ENCODE data around the gene CSHL1. TPM values are rescaled to one million over a fixed set of nuclear protein-coding genes. Genes with fewer than 3 reads are reported as not detected.

The CSHL1 gene
- under 1 TPM in 1 of 5 donors, not detected in 4; 0.74 TPM for polyA plus RNA-seq (ENCODE audit: insufficient read depth in 1 of 5, insufficient read length in 5 of 5, low replicate concordance in 1 of 5)
- long read RNA-seq, donor 1, transcript CSHL1-203 (4 exons, 659 nt) = major isoform, 5 of 11 reads
- long read RNA-seq, donor 1, partial matches to known transcripts = 0 of 11 reads
- long read RNA-seq, donor 1, other reads (novel, unspliced or antisense) = 0 of 11 reads
- long read RNA-seq, donor 2 = 0 reads
- long read RNA-seq, donor 3 = 0 reads
- long read RNA-seq, donor 4 = 0 reads
- long read RNA-seq, donor 5, partial matches to known transcripts = 0 of 1 reads
- long read RNA-seq, donor 5, other reads (novel, unspliced or antisense) = 0 of 1 reads
- long read RNA-seq, donor 6 = 0 reads
- long read RNA-seq, donor 7 = 0 reads
- long read RNA-seq, donor 8 = 0 reads

GRCh38 chr17:63911041-63911635, at the start of gene CSHL1:
TSS of gene CSHL1 (minus strand) at chr17:63911258. CDS start at chr17:63911196, 62 bp downstream.
- no peak for DNase-seq

DNA sequence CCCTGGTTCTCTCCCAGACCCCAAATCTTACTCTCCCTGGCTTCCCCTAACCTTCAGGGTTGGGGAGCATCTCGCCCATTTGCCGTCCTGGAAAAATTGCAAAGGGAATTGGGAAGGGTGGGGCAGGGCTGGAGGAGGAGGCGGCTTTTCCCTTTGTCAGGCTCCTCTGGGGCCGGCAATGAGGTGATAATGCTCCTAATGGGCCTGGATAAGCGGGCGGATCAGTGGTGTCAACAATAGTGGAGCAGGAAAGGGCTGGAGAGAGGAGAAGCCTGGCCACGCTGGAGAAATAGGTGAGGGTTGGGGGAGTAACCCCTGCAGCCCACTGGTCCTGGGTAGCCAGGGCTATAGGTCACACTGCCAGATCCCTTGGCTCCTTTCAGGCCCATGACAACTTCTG, 49.4 kb upstream of the CSHL1 start:
- DNase-seq = no peak

GRCh38 chr17:63960006-63960405, 48.9 kb upstream of the CSHL1 start:
- DNase-seq = no peak

DNA sequence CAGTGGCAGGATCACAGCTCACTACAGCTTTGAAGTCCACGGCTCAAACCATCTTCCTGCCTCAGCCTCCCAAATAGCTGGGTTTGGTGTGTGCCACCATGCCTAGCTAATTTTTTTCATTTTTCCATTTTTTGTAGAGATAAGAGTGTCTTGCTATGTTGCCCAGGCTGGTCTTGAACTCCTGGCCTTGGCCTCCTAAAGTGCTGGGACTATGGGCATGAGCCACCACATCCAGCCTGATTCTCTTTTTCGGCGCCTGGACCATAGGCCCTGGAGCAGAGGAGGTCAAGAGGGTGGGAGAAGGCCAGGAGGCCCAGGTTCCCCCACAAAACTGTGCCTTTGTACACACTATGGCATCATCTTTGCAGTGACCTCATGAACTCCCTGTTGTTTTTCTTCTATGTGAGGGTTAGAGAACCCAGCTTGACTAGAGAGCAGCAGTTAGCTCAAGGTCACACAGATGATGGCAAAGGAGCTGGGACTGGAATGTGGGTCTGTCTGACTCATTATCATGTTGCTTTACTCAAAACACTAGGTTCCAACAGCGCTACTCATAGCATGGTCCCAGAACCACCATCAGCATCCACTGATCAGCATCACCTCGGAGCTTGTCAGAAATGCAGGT, 45.4 kb upstream of the CSHL1 start:
- no peak for DNase-seq

DNA sequence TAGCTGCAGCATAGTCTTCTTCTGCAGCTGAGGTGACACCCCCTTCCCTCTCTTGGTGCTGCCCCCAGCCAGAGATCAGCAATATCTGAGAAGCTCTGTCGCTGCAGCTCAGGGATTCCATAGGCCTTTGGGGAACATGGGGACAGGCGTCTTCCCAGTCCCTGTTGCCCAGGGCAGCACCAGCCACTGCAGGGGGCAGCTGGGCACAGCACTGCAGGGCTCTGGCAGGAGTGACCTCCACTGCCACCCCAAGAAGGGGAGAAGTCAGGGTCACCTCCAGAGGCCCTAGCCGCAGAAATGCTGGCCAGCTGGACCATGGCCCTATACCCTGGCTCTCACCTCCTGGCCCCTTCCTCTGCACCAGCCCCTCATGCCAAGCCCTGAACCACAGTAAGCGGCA, 44.7 kb upstream of the CSHL1 start:
- no peak for DNase-seq

- DNase-seq = no peak
Measured at GRCh38 chr17:63955232-63955631, 44.2 kb upstream of the CSHL1 start.

GRCh38 chr17:63954402-63955063, 43.5 kb upstream of the CSHL1 start:
- DNase-seq = no peak

DNA sequence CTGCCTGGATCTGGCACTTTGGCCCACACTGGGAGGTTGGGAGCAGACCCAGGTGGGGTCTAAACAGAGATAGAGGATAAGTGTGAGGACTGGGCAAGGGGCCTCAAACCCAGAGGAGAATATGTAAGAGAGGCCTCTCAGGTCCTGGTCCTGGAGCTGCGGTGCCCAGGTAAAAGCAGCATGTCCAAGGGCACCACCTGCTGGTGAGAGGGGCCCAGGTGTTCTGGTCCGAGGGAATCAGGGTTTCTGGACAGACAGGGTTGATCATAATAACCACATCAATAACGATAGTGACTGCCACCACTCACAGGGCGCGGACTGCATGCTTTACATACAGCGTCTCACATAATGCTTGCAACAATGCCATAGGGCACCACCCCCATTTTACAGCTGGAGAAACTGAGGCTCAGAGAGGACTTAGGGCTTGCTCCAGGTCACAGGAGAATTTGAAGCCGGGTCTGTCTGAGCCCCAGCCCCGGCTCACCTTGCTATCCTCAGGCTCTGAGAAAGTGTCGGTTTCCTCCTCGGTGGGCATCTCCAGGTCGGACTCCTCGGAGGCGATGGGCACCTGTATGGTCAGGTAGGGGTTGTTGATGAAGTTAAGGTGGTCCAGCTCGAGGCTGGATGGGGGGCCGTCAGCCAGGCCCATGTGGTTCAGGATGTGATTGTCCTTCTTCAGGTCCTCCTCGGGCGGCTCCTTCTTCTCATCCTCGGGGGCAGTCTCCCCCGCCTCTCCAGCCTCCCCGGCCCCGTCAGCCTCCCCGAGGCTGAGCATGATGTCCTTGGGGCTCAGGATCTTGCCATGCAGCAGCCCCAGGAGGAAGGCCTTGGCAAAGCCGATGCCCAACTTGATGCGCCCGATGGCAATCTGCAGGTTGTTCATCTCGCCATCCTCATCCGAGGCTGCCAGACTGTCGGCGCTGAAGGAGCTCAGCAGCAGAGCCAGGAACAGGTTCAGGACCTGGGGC, 40.2 kb upstream of the CSHL1 start:
- DNase-seq = no peak

DNA sequence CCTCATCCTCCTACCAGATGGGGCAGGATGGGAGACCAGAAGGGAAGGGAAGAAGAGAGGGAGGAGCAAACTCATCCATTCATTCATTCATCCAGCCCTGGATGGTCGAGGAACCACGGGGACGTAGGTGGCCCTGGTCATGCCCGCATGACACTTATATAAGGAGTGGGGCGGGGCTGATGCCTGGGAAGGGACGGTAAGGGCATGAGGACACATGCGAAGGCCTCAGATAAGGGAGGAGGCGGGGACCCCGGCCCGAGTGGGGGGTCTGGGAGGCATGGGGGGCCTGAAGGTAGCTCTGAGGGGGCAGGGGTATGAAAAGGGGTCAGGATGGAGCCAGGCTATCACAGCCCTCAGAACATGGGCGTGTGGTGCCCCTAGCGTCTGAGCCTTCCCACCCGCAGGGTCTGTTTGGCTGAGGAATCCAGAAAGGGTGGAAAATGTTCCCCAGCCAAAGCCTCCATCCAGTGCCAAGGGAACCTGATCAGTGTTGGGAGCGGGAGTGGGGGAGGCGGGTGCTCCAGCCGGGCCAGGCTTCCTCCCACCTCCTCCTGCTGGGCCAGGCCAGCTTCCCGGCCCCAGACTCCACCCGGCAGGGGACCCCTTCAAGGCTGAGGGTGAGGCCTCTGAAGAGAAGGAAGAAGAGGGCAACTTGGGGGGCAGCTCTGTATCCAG, 38.7 kb upstream of the CSHL1 start:
- no peak for DNase-seq

GRCh38 chr17:63948521-63948920, 37.5 kb upstream of the CSHL1 start:
- no peak for DNase-seq

DNA sequence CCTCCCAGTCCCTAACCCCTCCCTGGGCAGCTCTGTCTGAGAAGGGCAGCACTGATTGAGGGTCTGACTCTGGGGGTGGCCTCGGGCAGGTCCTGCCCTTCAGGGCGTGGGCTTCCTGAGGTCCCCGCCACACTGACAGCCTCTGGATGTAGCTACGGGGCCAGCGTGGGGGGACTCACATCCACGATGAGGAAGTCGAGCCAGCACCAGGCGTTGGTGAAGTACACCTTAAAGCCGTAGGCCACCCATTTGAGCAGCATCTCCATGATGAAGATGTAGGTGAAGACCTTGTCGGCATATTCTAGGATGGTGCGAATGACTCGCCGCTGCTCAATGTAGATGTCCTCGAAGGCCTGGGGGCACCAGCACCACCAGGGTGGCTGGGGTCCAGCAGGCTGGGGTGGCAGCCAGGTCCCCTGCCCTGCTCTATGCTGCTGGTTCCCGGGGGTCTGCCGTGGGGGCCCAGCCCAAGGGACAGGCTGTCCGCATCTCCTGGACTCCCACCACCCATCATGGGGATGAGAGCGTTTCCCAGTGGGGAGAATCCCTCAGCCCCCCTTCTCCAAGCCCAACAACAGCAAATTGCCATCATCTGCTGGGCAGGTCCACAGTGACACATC, 36.8 kb upstream of the CSHL1 start:
- no peak for DNase-seq

DNA sequence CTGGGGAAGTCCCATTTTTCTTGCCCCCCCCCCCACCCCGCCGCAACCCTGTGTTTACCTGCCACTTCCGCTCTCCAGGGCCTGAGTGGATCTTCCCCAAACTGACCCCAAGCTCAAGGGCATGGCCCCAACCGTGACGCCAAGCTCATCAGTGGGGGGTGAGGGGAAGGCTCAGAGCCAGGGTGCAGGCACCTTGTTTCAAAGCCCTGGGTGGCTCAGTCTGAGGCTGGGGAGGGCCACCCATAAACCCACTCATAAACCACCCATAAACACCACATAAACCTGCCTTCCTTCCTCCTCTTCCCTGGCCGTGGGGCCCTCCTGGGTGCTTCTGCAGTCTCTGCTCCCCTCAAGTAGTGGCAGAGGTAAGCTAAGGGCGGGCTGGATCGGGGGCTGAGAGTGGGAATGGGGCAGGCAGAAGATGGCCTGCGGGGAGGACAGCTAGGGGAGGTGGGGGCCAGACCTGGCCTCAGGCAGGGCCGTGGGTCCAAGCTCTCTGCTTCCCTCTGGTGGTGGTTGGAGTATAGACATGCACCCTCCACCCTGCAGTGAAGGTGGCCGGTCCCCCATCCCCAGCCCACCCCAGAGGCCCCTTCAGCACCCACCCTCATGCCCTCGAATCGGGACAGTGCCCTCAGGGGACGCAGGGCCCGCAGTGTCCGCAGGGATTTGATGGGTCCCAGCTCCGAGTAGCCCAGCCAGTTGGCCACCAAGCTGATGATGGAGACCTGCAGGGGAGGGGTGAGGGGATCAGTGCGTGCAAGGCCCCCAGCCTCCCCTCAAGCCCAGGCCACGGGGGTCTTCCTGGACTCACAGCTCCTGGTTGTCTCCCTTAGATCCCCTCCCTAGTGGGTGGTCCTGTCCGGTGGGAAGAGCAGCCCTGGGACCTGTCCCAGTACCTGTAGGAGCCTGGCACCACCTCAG, 35.6 kb upstream of the CSHL1 start:
- DNase-seq = peak; percentile 24 to 27

DNA sequence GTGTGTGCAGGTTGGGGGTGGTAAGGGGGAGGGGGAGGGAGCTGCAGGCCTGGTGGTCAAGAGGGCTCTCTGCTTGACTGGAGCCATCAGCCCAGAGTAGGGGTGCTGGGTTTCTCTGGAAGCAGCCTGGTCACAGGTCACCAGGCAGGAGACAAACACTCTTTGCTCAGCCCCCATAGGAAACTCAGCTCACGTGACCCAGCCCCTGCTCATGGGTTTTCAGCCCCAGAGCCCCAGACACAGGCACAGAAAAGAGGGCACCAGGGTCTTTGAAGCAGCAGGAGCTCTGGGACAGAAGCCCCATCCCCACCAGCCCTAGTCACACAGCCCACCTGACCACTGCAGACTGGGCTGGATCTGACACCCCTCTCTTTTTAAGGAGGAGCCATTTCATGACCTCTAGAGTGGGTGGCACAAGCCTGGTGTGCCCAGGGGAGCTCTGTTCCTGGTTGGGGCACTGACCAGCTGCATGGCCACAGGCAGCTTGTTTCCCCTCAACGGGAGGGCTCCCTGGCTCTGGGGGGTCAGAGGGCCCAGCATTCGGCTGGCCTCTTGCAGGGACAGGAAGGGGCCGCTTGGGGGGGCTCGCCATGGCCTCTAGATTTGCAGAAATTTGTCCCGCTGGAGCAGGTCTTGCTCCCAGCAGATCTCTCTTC, 34.9 kb upstream of the CSHL1 start:
- no peak for DNase-seq

DNA sequence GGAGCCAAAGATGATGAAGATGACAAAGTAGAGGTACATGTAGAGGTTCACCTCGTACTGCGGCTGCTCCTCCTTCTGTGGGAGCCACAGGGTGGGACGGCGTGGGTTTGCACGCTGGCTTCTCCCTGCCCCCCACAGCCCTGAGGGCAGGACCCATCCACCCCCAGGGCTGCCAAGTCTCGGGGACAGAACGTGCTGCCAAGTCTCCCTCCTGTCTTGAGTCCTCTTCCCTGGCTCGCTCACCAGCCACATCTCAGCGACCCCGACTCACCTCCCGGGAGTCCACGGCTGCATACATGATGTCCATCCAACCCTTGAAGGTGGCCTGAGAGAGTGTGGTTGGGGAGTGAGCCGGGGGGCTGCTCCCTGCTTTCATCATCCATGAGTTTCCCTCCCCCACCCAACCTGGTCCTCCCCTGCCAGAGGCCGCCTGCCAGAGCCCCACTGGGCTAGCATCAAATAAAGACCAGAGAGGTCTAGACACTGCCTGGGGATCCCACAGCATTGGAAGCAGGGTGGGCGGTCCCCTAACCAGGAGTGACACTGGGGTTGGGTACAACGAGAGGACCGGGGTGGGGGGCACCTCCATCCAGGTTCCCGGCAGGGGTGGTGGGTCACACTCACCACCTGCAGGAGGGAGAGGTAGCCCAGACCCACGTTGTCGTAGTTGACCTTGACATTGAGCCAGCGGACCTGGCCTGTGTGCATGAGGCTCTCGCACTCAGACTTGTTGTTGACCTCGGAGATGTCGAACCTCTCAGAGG, 33.9 kb upstream of the CSHL1 start:
- no peak for DNase-seq

DNA sequence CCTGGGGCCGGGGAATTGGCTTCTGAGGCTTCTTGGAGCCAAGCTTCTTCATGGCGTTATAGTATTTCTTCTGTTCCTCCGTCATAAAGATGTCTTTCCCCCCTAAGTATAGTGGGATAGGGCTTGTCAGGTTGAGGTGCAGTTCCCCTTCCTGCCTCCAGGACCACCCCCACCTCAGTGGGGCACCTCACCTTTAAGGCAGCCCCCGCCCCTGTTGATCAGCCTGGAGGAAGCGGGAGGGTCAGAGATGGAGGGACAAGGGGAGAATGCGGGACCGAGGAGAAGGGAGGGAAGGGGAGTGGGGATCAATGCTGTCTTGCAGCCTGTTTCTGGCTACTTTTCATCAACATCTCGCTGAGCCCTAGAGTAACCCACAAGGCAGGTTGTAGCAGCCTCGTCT, 32.7 kb upstream of the CSHL1 start:
- no peak for DNase-seq

DNA sequence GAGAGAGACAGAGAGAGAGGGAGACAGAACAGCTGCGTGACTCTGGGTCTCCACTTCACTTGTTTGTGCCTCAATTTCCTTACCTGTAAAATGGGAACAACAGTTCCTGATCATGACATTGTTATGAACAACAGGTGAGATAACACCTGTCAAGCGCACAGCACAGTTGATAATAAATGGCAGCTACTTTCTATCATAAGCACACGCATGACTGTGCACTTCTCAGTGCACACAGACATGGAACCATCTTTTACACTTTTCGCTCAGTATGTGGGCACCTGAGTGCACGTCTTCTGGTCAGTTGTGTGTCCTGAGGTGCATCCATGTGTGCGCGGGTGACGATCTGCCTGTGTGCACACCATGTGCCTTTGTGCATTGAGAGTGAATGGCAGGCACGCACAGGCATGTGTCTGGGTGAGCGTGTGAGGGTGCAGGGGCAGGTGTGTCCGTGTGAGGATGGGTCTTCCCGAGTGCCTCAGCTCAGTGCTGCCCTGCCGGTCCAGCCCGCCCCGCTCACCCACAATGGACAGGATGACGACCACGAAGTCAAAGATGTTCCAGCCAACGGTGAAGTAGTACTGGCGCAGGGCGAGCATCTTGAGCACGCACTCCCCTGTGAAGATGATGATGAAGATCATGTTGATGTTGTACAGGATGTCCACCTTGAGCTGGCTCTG, 31.4 kb upstream of the CSHL1 start:
- DNase-seq = no peak

DNA sequence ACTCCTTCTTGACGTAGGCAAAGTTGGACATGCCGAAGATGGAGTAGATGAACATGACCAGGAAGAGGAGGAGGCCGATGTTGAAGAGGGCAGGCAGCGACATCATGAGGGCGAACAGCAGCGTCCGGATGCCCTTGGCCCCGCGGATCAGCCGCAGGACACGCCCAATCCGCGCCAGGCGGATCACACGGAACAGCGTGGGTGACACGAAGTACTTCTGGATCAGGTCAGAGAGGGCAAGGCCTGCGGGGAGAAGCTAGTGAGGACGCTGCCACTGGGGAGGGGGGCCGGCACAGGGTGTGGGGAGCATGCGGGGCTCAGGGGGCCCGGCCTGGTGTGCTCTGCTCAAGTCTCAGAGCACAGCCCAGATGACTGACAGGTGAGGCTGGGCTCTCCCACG, 30.7 kb upstream of the CSHL1 start:
- no peak for DNase-seq

Measured in right lung (tissue), 10 donors.